ENCODE results near the gene HYI.

- TF ChIP-seq REST (IDR thresholded peaks at IDR 0.05; ENCODE audit: unreplicated experiment) (no peak), CTCF (conservative IDR thresholded peaks at IDR 0.05; ENCODE audit: low read depth in 2 of 2) (no peak), EZH2phosphoT487 (IDR thresholded peaks at IDR 0.05; ENCODE audit: unreplicated experiment) (no peak), POLR2AphosphoS5 (IDR thresholded peaks at IDR 0.05; ENCODE audit: low read depth) (peak; percentile 35; the same call in 1 of the 2 replicates), ZNF331 (CRISPR knock-in tag; IDR thresholded peaks at IDR 0.05; ENCODE audit: low read depth) (no peak), ETS1 (IDR thresholded peaks at IDR 0.05) (no peak), EZH2 (IDR thresholded peaks at IDR 0.05; ENCODE audit: low read depth, unreplicated experiment) (no peak), CREB1 (CRISPR knock-in tag; IDR thresholded peaks at IDR 0.05; ENCODE audit: low read depth) (no peak), STAT1 (IDR thresholded peaks at IDR 0.05; ENCODE audit: unreplicated experiment) (no peak)
Measured at GRCh38 chr1:43453442-43454269, at the start of gene HYI.
